HepG2 (cell line): Measurements from ENCODE around the gene TTC38. TPM values are rescaled to one million over a fixed set of nuclear protein-coding genes. Genes with fewer than 3 reads are reported as not detected.

Experiments
- AKAP8 ChIP-seq: sonication (generic); formaldehyde crosslinking; IDR thresholded peaks from 2 replicates; pipeline ENCODE4 v1.5.1; 2020; ENCODE audit warnings: mild to moderate bottlenecking, missing genetic modification reagents
- GMEB2 ChIP-seq: IDR thresholded peaks from 2 replicates; pipeline ENCODE4 v1.6.1; 2016; ENCODE audit warnings: missing biosample characterization, missing genetic modification reagents, low read depth
- MEIS2 ChIP-seq: sonication (generic); formaldehyde crosslinking; IDR thresholded peaks from 2 replicates; pipeline ENCODE4 v1.9.0; 2021; ENCODE audit warnings: mild to moderate bottlenecking, missing genetic modification reagents
- NFATC3 ChIP-seq: sonication (generic); formaldehyde crosslinking; IDR thresholded peaks from 2 replicates; pipeline ENCODE4 v1.5.1; 2020; ENCODE audit warnings: mild to moderate bottlenecking, missing genetic modification reagents
- NPAS2 ChIP-seq: sonication (generic); formaldehyde crosslinking; IDR thresholded peaks from 2 replicates; pipeline ENCODE4 v1.8.0; 2022; ENCODE audit warnings: mild to moderate bottlenecking, missing genetic modification reagents, borderline replicate concordance
- REST ChIP-seq, 2 experiments: IDR thresholded peaks; 2 replicates each; pipeline ENCODE4 v1.6.1; 2011 to 2012; ENCODE audit warnings: low read length in 2 of 2, borderline replicate concordance in 1 of 2, low read depth in 1 of 2, mild to moderate bottlenecking in 1 of 2, moderate library complexity in 1 of 2
- RFXAP ChIP-seq: sonication (generic); formaldehyde crosslinking; IDR thresholded peaks from 2 replicates; pipeline ENCODE4 v1.4.0; 2020; ENCODE audit warnings: missing genetic modification reagents, borderline replicate concordance
- RXRB ChIP-seq: IDR thresholded peaks from 2 replicates; pipeline ENCODE4 v1.6.1; 2016; ENCODE audit warnings: borderline replicate concordance, missing genetic modification reagents, missing compliant biosample characterization
- SKIL ChIP-seq: sonication (generic); formaldehyde crosslinking; IDR thresholded peaks from 2 replicates; pipeline ENCODE4 v1.8.0; 2022; ENCODE audit warnings: missing genetic modification reagents, mild to moderate bottlenecking, moderate library complexity, borderline replicate concordance
- ZBTB14 ChIP-seq: sonication (generic); formaldehyde crosslinking; IDR thresholded peaks from 2 replicates; pipeline ENCODE4 v1.4.0; 2020; ENCODE audit warnings: missing genetic modification reagents
- ZBTB25 ChIP-seq: IDR thresholded peaks from 2 replicates; pipeline ENCODE4 v1.6.1; 2018; ENCODE audit warnings: missing genetic modification reagents
- ZBTB7A ChIP-seq: sonication (generic); formaldehyde crosslinking; IDR thresholded peaks from 2 replicates; pipeline ENCODE4 v1.8.0; 2022; ENCODE audit warnings: mild to moderate bottlenecking, missing genetic modification reagents
- ZNF446 ChIP-seq: sonication (generic); formaldehyde crosslinking; IDR thresholded peaks from 2 replicates; pipeline ENCODE4 v1.5.0; 2020; ENCODE audit warnings: mild to moderate bottlenecking, missing genetic modification reagents
- ZNF749 ChIP-seq: sonication (generic); formaldehyde crosslinking; IDR thresholded peaks from 2 replicates; pipeline ENCODE4 v1.8.0; 2022; ENCODE audit warnings: mild to moderate bottlenecking, missing genetic modification reagents, moderate library complexity, borderline replicate concordance
- ZNF800 ChIP-seq: sonication (generic); formaldehyde crosslinking; IDR thresholded peaks from 2 replicates; pipeline ENCODE4 v1.4.0; 2020; ENCODE audit warnings: missing genetic modification reagents
- polyA plus RNA-seq, 8 experiments: library from polyadenylated mRNA; depleted of rRNA in 3 of 8; stranded (reverse) in 7 of 8; unstranded in 1 of 8; fragments of >200 nt; fragmentation: Illumina TruSeq in 4 of 8; extraction: Trizol in 4 of 8; gene quantifications; 2 replicates each; pipeline versions ENCODE4 v1.2.1 to v1.2.3, GENCODE V29; 2011 to 2016; ENCODE audit warnings: low read depth in 4 of 8, missing spikeins in 1 of 8, mixed read lengths in 1 of 8; ENCODE audit not compliant: insufficient read depth in 1 of 8
- total RNA-seq, 5 experiments: library from RNA; depleted of rRNA; stranded (reverse); fragments of >200 nt; fragmentation: Illumina TruSeq; extraction: Trizol; gene quantifications; 2 replicates each; pipeline ENCODE4 v1.2.3, GENCODE V29; 2016; ENCODE audit warnings: low read depth in 1 of 5

TTC38 gene
- total and polyA plus RNA-seq, 2 of the 13 experiments (the other 11 are each of a cell fraction or from before 2014, with no cell fraction given): 101 to 105 TPM

GRCh38 chr22:46296257-46297150, 28.7 kb downstream of the TTC38 start, which contains the start of gene GTSE1 (continued):
- peak; percentile 70; the same call in 1 of the 2 replicates for TF ChIP-seq ZNF800 (CRISPR knock-in tag)
- TF ChIP-seq MEIS2 (CRISPR knock-in tag): peak; percentile 38
- 0 out of 2 replicates have a peak, but pooled peaks have one; percentile 21 for TF ChIP-seq ZBTB25 (CRISPR knock-in tag)
- peak; percentile 42; the same call in 1 of the 2 replicates for TF ChIP-seq ZBTB7A (CRISPR knock-in tag)
- peak; percentile 76; the same call in 1 of the 2 replicates for TF ChIP-seq SKIL (CRISPR knock-in tag)
- no peak for TF ChIP-seq ZBTB14 (CRISPR knock-in tag)
- TF ChIP-seq ZNF446: no peak
- 0 out of 2 replicates have a peak, but pooled peaks have one; percentile 21 for TF ChIP-seq AKAP8 (CRISPR knock-in tag)
- 0 out of 2 replicates have a peak, but pooled peaks have one; percentile 14 for TF ChIP-seq RXRB (CRISPR knock-in tag)
- TF ChIP-seq REST (IDR thresholded peaks at IDR 0.05; ENCODE audit: borderline replicate concordance in 1 of 2, low read depth in 1 of 2, low read length in 2 of 2): no peak
- TF ChIP-seq NFATC3: no peak
- TF ChIP-seq ZNF749 (CRISPR knock-in tag): peak; percentile 99
- TF ChIP-seq RFXAP (CRISPR knock-in tag): peak; percentile 68; the same call in 1 of the 2 replicates
- TF ChIP-seq NPAS2 (CRISPR knock-in tag): no peak
- peak; percentile 59; the same call in 1 of the 2 replicates for TF ChIP-seq GMEB2 (CRISPR knock-in tag)
